GM21360 (cell line): ENCODE data around the gene HSP90AA1.
"Not testable (repeated sequence)": the region's sequence is repeated elsewhere in the genome, so short reads cannot be mapped to it uniquely, and the experiment has no call there.

Experiments used
- ATAC-seq: cut with Tn5 transposase; IDR thresholded peaks from one replicate; pipeline ENCODE4 v1.9.1; 2021; ENCODE audit warnings: mild to moderate bottlenecking, moderate library complexity; ENCODE audit not compliant: unreplicated experiment

HSP90AA1 gene

GRCh38 chr14:102074415-102074964 lies 12.4 kb downstream of the HSP90AA1 start:
- no peak for ATAC-seq

DNA sequence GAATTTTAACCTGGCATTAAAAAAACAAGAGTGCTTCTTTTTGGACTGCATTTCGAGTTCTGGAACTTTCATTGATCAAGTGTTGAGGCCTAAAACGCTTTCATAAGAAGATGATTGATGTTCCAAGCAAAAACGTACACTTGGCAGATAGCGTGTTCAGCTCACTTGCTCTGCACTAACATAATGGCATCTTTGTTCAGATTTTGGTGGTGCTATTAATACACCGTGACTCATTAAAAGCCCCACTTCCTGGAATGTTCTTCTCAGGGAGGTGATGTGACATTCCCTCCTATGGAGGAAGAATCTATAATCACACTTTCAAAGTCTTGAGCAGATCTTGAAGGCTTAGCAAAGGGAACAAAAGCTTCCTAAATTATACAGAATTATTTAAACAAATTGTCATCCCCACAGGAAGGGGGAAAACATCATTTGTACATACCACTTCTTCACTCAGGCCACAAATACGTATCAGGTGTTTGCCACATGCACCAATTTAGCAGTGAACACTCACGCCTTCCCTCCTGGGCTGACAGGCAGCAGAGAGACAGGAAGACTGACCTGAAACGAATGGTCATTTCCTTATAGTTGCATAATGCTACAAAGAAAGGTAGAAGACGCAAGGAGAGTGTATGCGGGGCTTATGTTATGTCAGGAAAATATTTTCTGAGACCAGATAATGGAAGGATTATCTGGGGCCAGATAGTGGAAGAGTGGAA lies 15.4 kb downstream of the HSP90AA1 start:
- ATAC-seq, result no peak

DNA sequence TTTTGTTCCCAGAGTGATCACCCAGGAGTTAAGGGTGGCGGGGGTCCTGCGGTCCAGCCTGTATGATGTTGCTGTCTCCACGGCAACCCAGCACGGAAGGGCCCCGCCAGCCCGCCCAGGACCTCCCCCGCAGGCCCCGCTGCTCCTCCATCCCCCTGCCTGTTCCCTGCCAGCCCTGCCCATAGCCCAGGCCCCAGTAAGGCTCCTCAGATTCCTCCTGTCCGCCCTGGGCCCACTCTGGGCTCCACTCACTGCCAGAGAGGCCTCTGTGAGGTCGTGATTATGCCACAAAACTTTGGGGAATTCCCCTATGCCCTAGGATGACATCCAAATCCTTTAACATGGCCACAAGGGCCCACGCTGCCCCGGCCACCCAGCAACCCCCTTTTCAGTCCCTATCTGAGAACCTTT lies 20.8 kb downstream of the HSP90AA1 start:
- no peak for ATAC-seq

DNA sequence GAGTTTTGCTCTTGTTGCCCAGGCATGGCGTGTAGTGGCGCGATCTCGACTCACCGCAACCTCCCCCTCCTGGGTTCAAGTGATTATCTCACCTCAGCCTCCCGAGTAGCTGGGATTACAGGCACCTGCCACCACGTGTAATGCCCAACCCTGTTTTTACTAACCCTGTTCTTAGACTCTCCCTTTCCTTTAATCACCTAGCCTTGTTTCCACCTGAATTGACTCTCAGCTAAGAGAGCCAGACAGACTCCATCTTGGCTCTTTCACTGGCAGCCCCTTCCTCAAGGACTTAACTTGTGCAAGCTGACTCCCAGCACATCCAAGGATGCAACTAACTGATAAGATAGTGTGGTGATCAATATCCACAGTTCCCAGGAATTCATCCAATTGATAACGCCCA lies 22.3 kb downstream of the HSP90AA1 start:
- ATAC-seq, result not testable (repeated sequence)

DNA sequence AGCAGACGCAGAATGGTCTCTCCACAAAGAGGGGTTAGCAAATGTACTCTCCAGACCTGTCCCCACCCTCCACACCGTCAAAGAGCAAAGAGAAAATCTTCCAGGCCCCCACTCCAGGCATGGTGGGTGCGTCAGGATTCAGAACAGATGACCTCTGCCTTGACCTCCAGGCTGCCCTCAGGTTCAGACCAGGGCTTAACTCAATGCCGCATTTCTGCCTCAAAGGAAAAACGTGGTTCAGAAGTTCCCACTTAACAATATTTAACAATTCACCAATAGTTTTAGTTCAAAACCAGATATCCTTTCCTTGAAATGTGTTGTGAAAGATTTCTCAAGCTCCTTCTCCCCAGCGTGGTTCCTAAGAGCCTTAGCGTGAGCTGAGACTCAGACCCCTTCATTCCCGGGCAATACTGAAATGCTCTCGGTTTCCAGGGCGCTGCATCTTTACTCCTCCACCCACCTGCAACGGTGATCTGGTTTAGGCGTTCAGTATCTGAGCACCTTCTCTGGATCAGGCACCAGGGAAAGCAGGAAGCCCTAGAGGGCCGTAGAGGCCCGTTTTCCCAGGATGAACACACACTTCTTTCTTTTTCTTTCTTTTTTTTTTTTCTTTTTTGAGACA lies 22.9 kb downstream of the HSP90AA1 start:
- ATAC-seq, result no peak

- ATAC-seq, result no peak
Observed at GRCh38 chr14:102063109-102063807, 23.6 kb downstream of the HSP90AA1 start.

- ATAC-seq, result no peak
Observed at GRCh38 chr14:102058961-102059360, 27.9 kb downstream of the HSP90AA1 start.

DNA sequence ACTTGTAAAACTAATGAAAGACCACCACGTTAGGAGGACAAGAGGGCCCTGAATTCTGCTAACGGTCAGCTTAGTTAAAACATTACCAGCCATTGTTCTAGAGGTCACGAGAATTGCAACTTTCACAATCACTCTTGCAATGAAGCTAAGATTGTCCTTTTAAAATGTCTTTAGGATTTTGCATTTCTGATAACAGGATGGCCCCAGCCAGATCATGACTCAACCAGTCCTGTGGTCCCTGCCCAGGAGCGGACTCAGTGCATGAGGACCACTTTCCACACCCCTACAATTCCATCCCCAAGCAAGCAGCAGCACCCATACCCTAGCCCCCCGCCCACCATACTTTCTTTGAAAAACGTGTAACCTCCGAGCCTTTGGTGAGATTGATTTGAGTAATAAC lies 28.7 kb downstream of the HSP90AA1 start:
- no peak for ATAC-seq

- ATAC-seq, result no peak
Observed at GRCh38 chr14:102057480-102058114, 29.2 kb downstream of the HSP90AA1 start.

GRCh38 chr14:102056694-102057442 lies 30.0 kb downstream of the HSP90AA1 start:
- ATAC-seq, result no peak

- ATAC-seq, result no peak
Observed at GRCh38 chr14:102055181-102055901, 31.5 kb downstream of the HSP90AA1 start.

DNA sequence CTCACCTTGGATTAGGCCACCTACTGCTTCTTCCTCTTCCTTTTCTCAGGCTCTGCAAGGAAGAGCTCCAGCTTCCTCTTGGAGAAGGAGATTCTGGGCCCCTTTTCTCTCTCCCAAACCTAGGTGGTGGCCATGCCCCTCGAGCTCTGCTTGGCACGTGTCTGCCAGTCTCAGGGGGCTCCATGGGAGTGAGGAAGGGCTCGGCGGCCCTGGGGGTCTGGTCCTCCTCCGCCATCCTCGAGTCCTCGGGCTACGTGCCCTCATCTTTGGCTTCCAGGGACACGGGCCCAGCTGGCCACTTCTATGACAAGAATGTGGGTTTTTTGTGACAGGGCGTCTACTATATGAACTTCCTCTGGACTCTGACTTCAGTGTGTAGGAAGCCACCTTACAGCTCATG lies 34.3 kb downstream of the HSP90AA1 start:
- ATAC-seq, result no peak

GRCh38 chr14:102050625-102051024 lies 36.2 kb downstream of the HSP90AA1 start:
- ATAC-seq, result no peak

- ATAC-seq, result no peak
Observed at GRCh38 chr14:102050026-102050405, 36.8 kb downstream of the HSP90AA1 start.

DNA sequence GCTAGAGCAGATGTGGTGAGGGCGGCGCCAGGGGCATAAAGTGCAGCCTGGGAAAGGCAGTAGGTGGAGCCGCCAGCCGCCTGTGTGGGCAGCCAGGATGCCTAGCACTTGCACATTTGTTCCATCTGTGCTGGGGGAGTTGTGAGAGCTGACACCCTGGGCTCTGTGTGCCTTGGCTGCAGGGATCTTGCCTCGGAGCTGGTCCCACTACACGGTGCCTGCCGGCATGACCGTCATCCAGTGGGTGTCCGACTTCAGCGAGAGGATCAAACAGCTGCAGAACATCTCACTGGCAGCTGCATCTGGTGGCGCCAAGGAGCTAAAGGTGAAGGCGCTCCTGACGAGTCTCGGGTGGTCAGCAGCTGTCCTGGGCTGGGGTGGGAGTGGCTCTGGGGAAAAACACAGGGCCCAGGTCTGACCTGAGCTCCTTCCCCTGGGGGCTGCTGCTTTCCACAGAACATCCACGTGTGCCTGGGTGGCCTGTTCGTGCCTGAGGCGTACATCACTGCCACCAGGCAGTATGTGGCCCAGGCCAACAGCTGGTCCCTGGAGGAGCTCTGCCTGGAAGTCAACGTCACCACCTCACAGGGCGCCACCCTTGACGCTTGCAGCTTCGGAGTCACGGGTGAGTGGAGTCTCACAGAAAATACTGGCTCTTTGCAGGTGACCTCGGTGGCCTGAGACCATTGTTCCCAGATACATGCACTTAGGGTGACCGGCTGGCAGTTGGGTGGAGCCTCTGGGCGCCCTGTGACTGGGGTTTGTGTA lies 37.4 kb downstream of the HSP90AA1 start:
- no peak for ATAC-seq

DNA sequence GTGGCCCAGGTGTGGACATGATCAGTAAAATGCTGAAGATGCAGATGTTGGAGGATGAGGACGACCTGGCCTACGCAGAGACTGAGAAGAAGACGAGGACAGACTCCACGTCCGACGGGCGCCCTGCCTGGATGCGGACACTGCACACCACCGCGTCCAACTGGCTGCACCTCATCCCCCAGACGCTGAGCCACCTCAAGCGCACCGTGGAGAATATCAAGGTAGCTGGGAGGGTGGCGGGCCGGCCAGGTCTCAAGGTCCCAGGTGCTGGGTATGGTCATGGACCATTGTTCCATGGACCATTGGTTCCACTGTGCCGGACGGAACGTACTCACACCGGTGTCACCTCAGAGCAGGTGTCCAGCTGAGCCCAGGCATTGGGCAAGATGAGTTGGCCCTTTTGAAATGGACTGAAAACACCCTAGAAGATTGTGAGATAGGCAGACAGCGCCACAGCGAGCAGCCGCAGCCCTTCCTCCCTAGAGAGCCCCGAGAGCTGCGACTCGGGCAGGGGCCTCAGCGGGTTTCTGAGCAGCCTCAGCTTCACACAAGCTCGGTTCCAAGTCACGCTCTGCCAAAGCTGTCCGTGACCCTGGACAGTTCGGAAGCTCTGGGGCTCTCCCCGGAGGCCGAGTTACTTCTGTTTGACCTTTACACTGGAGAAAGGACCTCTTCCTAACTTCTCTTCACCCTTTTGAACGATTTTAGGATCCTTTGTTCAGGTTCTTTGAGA lies 38.9 kb downstream of the HSP90AA1 start:
- ATAC-seq, result no peak

- ATAC-seq, result no peak
Observed at GRCh38 chr14:102046337-102047278, 40.2 kb downstream of the HSP90AA1 start.
